GM13977 (cell line): Measurements from ENCODE around the gene CCAR1.
"Not testable (repeated sequence)": the region's sequence is repeated elsewhere in the genome, so short reads cannot be mapped to it uniquely, and the experiment has no call there.

Experiments
- DNase-seq: peaks from one replicate; pipeline ENCODE4 v3.0.0; 2012; ENCODE audit warnings: low spot score
- CTCF ChIP-seq: IDR thresholded peaks from 2 replicates; pipeline ENCODE4 v1.5.1; 2012; ENCODE audit warnings: mild to moderate bottlenecking, control low read depth; ENCODE audit not compliant: insufficient read depth; ENCODE audit errors: extremely low read depth, missing control alignments
- in situ Hi-C: fragments of 300-500 bp; cut with MboI; formaldehyde crosslinking; loops from one replicate; pipeline ENCODE4 v1.12.0; 2022; ENCODE audit warnings: low sequenced_read_pairs, low pct_unique_long_range_greater_than_20kb, mixed read lengths, inconsistent platforms; ENCODE audit not compliant: unreplicated experiment

The CCAR1 gene

GRCh38 chr10:68735119-68735518 lies 14.1 kb downstream of the CCAR1 start:
- in situ Hi-C loops: no loop called here
- DNase-seq: no peak
- no peak for TF ChIP-seq CTCF

- in situ Hi-C loops, DNase-seq: not testable (repeated sequence)
These were observed 14.7 kb downstream of the CCAR1 start for GRCh38 chr10:68735739-68736138.

- in situ Hi-C loops: not testable (repeated sequence)
These were observed 19.6 kb downstream of the CCAR1 start for GRCh38 chr10:68740676-68741075.

DNA sequence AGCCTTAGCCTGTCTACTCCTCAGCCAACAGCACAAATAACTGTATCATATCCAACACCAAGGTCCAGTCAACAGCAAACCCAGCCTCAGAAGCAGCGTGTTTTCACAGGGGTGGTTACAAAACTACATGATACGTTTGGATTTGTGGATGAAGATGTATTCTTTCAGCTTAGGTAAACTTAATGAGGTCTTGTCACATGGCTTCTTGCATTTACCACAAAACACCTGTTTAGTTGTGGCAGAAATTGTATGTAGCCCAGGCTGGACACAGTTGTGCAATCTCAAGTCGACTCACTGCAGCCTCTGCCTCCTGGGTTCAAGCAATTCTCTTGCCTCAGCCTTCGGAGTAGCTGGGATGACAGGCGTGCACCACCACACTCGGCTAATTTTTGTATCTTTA lies 21.4 kb downstream of the CCAR1 start:
- no peak for TF ChIP-seq CTCF
- DNase-seq: no peak
- in situ Hi-C loops: no loop called here

More at GRCh38 chr10:68740676-68741075, 19.6 kb downstream of the CCAR1 start:
- not testable (repeated sequence) for DNase-seq

- DNase-seq: no peak
- TF ChIP-seq CTCF: no peak
- in situ Hi-C loops: no loop called here
These were observed 31.8 kb downstream of the CCAR1 start for GRCh38 chr10:68752711-68753350.

- TF ChIP-seq CTCF: no peak
- no peak for DNase-seq
- in situ Hi-C loops: no loop called here
These were observed 35.2 kb downstream of the CCAR1 start for GRCh38 chr10:68756246-68756645.

DNA sequence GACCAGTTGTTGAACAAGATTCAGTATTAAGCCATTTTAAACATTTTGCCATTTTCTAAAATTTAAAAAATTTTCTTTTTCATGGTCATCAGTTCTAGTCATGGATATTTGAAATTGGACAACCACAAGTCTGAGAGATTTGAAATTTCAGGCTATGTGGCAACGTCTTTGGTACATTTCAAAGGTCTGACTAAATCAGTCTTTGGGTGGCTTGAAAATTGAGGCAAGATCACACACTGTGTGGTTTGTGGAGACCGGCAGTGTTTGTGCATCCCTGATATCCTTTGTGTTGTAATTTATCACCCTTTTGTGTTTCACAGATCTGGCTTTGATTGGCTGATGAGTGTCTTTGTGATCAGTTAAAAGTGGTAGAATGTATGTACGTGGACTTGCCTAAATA lies 35.7 kb downstream of the CCAR1 start:
- in situ Hi-C loops: no loop called here
- DNase-seq: no peak
- no peak for TF ChIP-seq CTCF
